OCI-M2 (cell line): ENCODE results near the gene KIF3A.
"Not testable (repeated sequence)": the region's sequence is repeated elsewhere in the genome, so short reads cannot be mapped to it uniquely, and the experiment has no call there.

ENCODE experiments used
- DNase-seq: peaks from one replicate; lab custom pipeline; 2025; ENCODE audit not compliant: unreplicated experiment; lab: John Stamatoyannopoulos, UW

Gene KIF3A

GRCh38 chr5:132725745-132726144 lies 11.6 kb downstream of the KIF3A start:
- no peak for DNase-seq

GRCh38 chr5:132718544-132719312 lies 18.6 kb downstream of the KIF3A start:
- DNase-seq = no peak

GRCh38 chr5:132714456-132715307 lies 22.7 kb downstream of the KIF3A start:
- DNase-seq = no peak

DNA sequence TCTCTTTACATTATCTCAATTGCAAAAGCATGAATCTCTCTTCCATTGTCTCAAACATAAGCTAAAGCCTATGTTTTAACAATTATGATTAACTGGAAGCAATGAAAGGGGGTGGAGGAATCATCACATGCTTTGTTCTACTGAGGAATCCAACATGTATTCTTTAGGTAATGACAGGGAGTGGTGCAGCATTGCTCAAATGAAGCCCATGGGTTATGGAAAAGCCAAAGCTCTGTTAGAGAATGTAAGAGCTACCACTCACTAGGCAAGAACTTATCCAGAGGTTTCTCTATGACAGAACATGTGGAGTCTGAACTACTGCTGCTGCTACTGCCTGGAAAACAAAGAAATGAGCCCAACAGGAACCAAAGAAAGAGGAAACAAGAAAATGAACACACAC lies 28.7 kb downstream of the KIF3A start:
- no peak for DNase-seq

DNA sequence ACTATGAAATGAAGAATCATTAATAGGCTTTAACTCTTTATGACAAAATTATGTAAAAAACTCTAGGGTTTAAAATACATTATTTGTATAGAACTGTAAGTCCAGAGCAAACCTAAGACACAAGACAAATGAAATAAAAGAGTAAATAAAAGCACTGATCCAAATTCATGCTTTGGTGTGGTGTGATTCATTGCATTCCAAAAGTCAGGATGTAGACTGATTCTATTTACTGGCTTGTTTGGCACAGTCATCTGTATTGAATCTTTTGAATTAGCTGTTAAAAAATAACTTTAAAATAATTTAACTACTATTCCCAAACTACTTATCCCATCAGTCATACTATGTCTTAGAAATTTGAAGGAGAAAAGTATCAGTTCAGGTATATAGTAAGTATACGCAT lies 32.5 kb downstream of the KIF3A start:
- DNase-seq = no peak

DNA sequence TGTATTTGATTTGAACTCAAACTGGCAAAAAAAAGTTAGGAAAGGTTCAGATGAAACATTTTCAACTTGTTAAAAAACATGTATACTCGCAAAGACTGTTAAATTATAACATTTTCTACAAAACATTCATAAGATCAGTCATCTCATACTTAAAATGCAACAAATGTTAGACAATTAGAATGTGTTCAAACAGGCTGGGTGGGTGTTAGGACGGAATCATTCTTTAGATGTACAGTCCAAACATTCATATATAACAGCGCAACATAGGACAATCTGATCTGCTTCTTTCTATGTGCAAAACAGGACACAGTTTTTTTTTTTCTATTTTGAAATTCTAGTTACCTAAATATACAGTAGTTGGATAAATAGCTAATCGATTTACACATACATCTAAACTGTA lies 41.4 kb downstream of the KIF3A start:
- DNase-seq = no peak

GRCh38 chr5:132692632-132692967 lies 44.7 kb downstream of the KIF3A start:
- DNase-seq = no peak

DNA sequence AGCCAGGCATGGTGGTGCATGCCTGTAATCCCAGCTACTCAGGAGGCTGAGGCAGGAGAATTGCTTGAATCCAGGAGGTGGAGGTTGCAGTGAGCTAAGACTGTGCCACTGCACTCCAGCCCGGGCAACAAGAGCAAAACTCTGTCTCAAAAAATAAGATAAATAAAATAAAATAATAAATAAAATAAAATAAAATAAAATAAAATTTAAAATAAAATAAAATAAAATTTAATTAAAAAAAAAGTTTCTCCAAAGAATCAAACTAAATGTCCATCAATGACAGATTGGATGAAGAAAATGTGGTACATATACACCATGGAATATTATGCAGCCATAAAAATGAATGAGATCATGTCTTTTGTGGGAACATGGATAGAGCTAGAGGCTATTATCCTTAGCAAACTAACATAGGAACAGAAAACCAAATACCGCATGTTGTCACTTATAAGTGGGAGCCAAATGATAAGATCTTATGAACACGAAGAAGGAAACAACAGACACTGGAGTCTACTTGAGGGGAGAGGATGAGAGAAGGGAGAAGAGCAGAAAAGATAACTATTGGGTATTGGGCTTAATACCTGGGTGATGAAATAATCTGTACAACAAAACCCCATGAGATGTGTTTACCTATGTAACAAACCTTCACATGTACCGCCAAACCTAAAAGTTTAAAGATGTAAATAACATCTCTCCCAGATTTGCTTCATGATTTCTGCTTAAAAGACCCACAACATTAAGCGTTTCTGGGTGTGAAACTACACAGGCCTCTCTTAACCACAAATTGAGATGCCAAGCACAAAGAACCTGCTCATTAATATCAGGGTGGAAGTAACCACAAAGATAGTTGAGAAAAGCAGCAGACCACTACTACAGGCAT lies 45.4 kb downstream of the KIF3A start:
- not testable (repeated sequence) for DNase-seq

DNA sequence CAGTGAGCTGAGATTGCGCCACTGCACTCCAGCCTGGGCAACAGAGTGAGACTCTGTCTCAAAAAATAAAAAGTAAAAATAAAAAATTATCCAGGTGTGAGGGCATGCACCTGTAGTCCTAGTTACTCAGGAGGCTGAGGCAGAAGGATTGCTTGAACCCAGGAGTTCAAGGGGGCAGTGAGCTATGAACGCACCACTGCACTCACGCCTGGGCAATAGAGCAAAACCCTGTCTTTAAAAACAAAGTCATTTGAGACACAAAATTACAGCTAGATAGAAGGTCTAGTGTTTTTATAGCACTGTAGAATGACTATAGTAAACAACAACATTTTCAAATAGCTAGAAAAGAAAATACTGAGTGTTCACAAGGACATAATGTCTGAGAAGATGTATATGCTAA lies 47.2 kb downstream of the KIF3A start:
- no peak for DNase-seq

DNA sequence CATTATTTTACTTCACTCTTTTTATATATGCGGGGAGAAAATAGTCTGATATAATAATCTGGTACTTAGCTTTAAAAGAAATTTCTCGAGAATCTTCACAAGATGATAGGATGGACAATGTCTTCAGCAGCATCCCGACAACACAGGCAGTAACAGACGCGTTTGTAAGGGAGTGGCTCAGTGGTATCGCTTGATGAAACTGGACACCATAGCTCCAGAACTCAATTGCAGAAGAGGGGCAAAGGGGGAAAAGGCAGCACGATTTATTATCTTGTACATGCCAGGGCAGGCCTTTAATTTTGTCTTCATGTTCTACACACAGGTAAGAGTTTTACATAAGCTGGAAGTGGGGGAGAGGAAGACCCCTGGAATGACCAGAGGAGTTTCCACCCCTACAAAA lies 47.8 kb downstream of the KIF3A start:
- DNase-seq = no peak

GRCh38 chr5:132688536-132689339 lies 48.6 kb downstream of the KIF3A start:
- no peak for DNase-seq

DNA sequence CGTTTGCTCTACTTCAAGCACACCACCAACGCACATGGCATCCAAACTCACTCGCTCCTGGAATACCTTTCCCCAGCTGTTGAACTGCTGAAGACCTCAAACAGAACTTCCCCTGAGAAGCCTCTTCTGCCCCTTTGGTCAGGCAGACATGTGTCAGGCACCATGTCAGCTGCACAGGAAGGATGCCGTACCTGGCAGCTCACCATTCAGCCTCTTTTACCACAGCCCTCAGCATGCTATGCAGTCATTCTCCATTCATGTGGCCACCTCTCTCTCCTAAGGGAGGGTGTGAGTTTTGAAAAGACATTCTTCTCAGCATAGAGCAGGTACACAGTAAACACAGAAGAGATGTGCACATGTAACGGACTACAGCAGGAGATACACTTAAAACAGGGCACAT lies 49.4 kb downstream of the KIF3A start:
- no peak for DNase-seq

DNA sequence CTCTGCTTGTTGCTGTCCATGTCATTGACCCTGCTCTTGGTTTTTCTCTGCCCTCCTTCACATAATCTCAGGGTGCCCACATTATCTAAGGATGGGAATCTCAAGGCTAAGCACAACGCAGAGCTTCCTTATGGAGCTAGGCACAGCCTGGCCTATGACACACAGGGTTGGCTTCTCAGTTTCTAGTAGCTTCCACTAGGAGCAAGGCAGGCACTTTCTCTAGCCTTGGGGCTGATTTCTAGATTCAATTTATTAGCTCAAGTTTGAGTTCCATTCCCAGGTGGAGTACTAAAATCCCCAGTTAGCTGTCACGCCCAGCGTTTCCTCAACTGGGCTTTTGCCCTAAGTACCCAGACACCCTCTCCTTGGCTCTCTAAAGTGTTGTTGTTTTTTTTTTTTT lies 51.2 kb downstream of the KIF3A start:
- DNase-seq = no peak

- no peak for DNase-seq
Observed at GRCh38 chr5:132684922-132685720, 52.2 kb downstream of the KIF3A start.

- DNase-seq = no peak
Observed at GRCh38 chr5:132684491-132684890, 52.9 kb downstream of the KIF3A start.

GRCh38 chr5:132681983-132682382 lies 55.4 kb downstream of the KIF3A start:
- no peak for DNase-seq

- no peak for DNase-seq
Observed at GRCh38 chr5:132681476-132681831, 55.9 kb downstream of the KIF3A start.

GRCh38 chr5:132680780-132681475 lies 56.4 kb downstream of the KIF3A start:
- no peak for DNase-seq

GRCh38 chr5:132679717-132680380 lies 57.5 kb downstream of the KIF3A start:
- DNase-seq = no peak
